ENCODE results near the gene ZBTB44. TPM values are rescaled to one million over a fixed set of nuclear protein-coding genes. Genes with fewer than 3 reads are reported as not detected.
"Not testable (repeated sequence)": the region's sequence is repeated elsewhere in the genome, so short reads cannot be mapped to it uniquely, and the experiment has no call there.

The ZBTB44 gene
- total RNA-seq, 2 donors from 2014 or later, result 66.1 to 69.2 TPM

- H3K27ac Mint-ChIP-seq, result no peak overlapping the region
- Histone ChIP-seq H3K4me1 (ENCODE audit: control insufficient read depth, insufficient read depth, low read length) (no peaks in the 10 kb centered on the region), H3K9ac (ENCODE audit: extremely low read depth, low read length, poor library complexity, severe bottlenecking) (no peak overlapping the region), H3K36me3 (ENCODE audit: control insufficient read depth, insufficient read depth, low read length) (peaks cover 49% of the 10 kb centered on the region), H3K4me3 (ENCODE audit: low read length) (no peak overlapping the region), H3K27ac (ENCODE audit: low read depth, low read length) (no peak overlapping the region), H3K27me3 (ENCODE audit: control insufficient read depth, insufficient read depth, low read length, poor library complexity, severe bottlenecking) (no peaks in the 10 kb centered on the region), H3K9me3 (ENCODE audit: control insufficient read depth, low read length) (no peaks in the 10 kb centered on the region)
- peaks cover 1% of the 10 kb centered on the region for H3K4me1 Mint-ChIP-seq
- no peak overlapping the region for H3K4me3 Mint-ChIP-seq
- TF ChIP-seq CTCF (conservative IDR thresholded peaks at IDR 0.05), result no peak
- peaks cover 32% of the 10 kb centered on the region for H3K36me3 Mint-ChIP-seq (ENCODE audit: low read depth)
- H3K9me3 Mint-ChIP-seq, result no peaks in the 10 kb centered on the region
- DNase-seq, result no peak
- H3K27me3 Mint-ChIP-seq (ENCODE audit: insufficient read depth), result no peaks in the 10 kb centered on the region
Observed at GRCh38 chr11:130234315-130234714, 80.4 kb downstream of the ZBTB44 start.

- H3K27ac Mint-ChIP-seq; DNase-seq; H3K4me1 ChIP-seq (ENCODE audit: control insufficient read depth, insufficient read depth, low read length); H3K9ac ChIP-seq (ENCODE audit: extremely low read depth, low read length, poor library complexity, severe bottlenecking); H3K4me1 Mint-ChIP-seq; H3K27ac ChIP-seq (ENCODE audit: low read depth, low read length); H3K4me3 Mint-ChIP-seq; H3K27me3 ChIP-seq (ENCODE audit: control insufficient read depth, insufficient read depth, low read length, poor library complexity, severe bottlenecking); H3K4me3 ChIP-seq (ENCODE audit: low read length); H3K9me3 ChIP-seq (ENCODE audit: control insufficient read depth, low read length); H3K9me3 Mint-ChIP-seq; H3K27me3 Mint-ChIP-seq (ENCODE audit: insufficient read depth): not testable (repeated sequence)
- WGBS, 2 experiments (ENCODE audit: insufficient coverage in 1 of 2, insufficient read length in 1 of 2), result 83% methylated on average over 1 of the region's 3 CpGs; no CpG with 5 or more reads in 1 of the 2 experiments
- peaks cover 46% of the 10 kb centered on the region for H3K36me3 ChIP-seq (ENCODE audit: control insufficient read depth, insufficient read depth, low read length)
- H3K36me3 Mint-ChIP-seq (ENCODE audit: low read depth), result peaks cover 29% of the 10 kb centered on the region
Observed at GRCh38 chr11:130233888-130234287, 80.8 kb downstream of the ZBTB44 start.

GRCh38 chr11:130233486-130233885, 81.2 kb downstream of the ZBTB44 start:
- peaks cover 42% of the 10 kb centered on the region for H3K36me3 ChIP-seq (ENCODE audit: control insufficient read depth, insufficient read depth, low read length)
- H3K27ac ChIP-seq (ENCODE audit: low read depth, low read length); H3K9ac ChIP-seq (ENCODE audit: extremely low read depth, low read length, poor library complexity, severe bottlenecking); H3K9me3 Mint-ChIP-seq; H3K4me1 Mint-ChIP-seq; H3K4me1 ChIP-seq (ENCODE audit: control insufficient read depth, insufficient read depth, low read length); H3K27ac Mint-ChIP-seq; H3K4me3 Mint-ChIP-seq; H3K4me3 ChIP-seq (ENCODE audit: low read length); DNase-seq; H3K27me3 Mint-ChIP-seq (ENCODE audit: insufficient read depth); H3K27me3 ChIP-seq (ENCODE audit: control insufficient read depth, insufficient read depth, low read length, poor library complexity, severe bottlenecking); H3K9me3 ChIP-seq (ENCODE audit: control insufficient read depth, low read length): not testable (repeated sequence)
- peaks cover 27% of the 10 kb centered on the region for H3K36me3 Mint-ChIP-seq (ENCODE audit: low read depth)

GRCh38 chr11:130227373-130227772, 87.3 kb downstream of the ZBTB44 start:
- Histone ChIP-seq H3K27ac (ENCODE audit: low read depth, low read length) (no peak overlapping the region), H3K36me3 (ENCODE audit: control insufficient read depth, insufficient read depth, low read length) (no peaks in the 10 kb centered on the region), H3K4me1 (ENCODE audit: control insufficient read depth, insufficient read depth, low read length) (no peaks in the 10 kb centered on the region), H3K9me3 (ENCODE audit: control insufficient read depth, low read length) (no peaks in the 10 kb centered on the region), H3K9ac (ENCODE audit: extremely low read depth, low read length, poor library complexity, severe bottlenecking) (no peak overlapping the region), H3K4me3 (ENCODE audit: low read length) (no peak overlapping the region), H3K27me3 (ENCODE audit: control insufficient read depth, insufficient read depth, low read length, poor library complexity, severe bottlenecking) (no peaks in the 10 kb centered on the region)
- Mint-ChIP-seq H3K27me3 (ENCODE audit: insufficient read depth) (no peaks in the 10 kb centered on the region), H3K9me3 (no peaks in the 10 kb centered on the region), H3K4me3 (no peak overlapping the region), H3K36me3 (ENCODE audit: low read depth) (peaks cover 7% of the 10 kb centered on the region), H3K4me1 (peaks cover 4% of the 10 kb centered on the region), H3K27ac (no peak overlapping the region)
- 95 to 100% methylated on average over 3 to 4 of the region's 4 CpGs for WGBS, 2 experiments (ENCODE audit: insufficient coverage in 1 of 2, insufficient read length in 1 of 2)
- no peak for DNase-seq
- no peak for TF ChIP-seq CTCF (conservative IDR thresholded peaks at IDR 0.05)
